ENCODE data around the gene KICS2.
"Not testable (repeated sequence)": the region's sequence is repeated elsewhere in the genome, so short reads cannot be mapped to it uniquely, and the experiment has no call there.

Gene KICS2

GRCh38 chr12:64222009-64222765 lies at the start of gene KICS2:
KICS2 (minus strand) TSS chr12:64222296; CDS start chr12:64222237, 59 bp downstream.
- FAIRE-seq: no peak

GRCh38 chr12:64270411-64270810 lies 48.3 kb upstream of the KICS2 start:
- no peak for FAIRE-seq

GRCh38 chr12:64269161-64269560 lies 47.1 kb upstream of the KICS2 start:
- FAIRE-seq: no peak

- FAIRE-seq: no peak
These were observed 46.3 kb upstream of the KICS2 start for GRCh38 chr12:64268409-64268808.

GRCh38 chr12:64265839-64266238 lies 43.7 kb upstream of the KICS2 start:
- FAIRE-seq: no peak

GRCh38 chr12:64261813-64262212 lies 39.7 kb upstream of the KICS2 start:
- FAIRE-seq: no peak

- no peak for FAIRE-seq
These were observed 36.5 kb upstream of the KICS2 start for GRCh38 chr12:64258576-64258975.

GRCh38 chr12:64256166-64256800 lies 34.2 kb upstream of the KICS2 start:
- peak; percentile 98 for FAIRE-seq

GRCh38 chr12:64255249-64255648 lies 33.2 kb upstream of the KICS2 start:
- FAIRE-seq: no peak

- FAIRE-seq: no peak
These were observed 31.3 kb upstream of the KICS2 start for GRCh38 chr12:64253356-64253755.

GRCh38 chr12:64252681-64253080 lies 30.6 kb upstream of the KICS2 start:
- no peak for FAIRE-seq

GRCh38 chr12:64243809-64244208 lies 21.7 kb upstream of the KICS2 start:
- no peak for FAIRE-seq

GRCh38 chr12:64240781-64241180 lies 18.7 kb upstream of the KICS2 start:
- FAIRE-seq: no peak

GRCh38 chr12:64237382-64237781 lies 15.3 kb upstream of the KICS2 start:
- no peak for FAIRE-seq

GRCh38 chr12:64236549-64236948 lies 14.5 kb upstream of the KICS2 start:
- FAIRE-seq: no peak

GRCh38 chr12:64232196-64232595 lies 10.1 kb upstream of the KICS2 start:
- no peak for FAIRE-seq

- FAIRE-seq: no peak
These were observed 7.7 kb upstream of the KICS2 start for GRCh38 chr12:64229796-64230195.

GRCh38 chr12:64229240-64229639 lies 7.1 kb upstream of the KICS2 start:
- no peak for FAIRE-seq

GRCh38 chr12:64225626-64226025 lies 3.5 kb upstream of the KICS2 start:
- FAIRE-seq: no peak

- no peak for FAIRE-seq
These were observed 466 bp downstream of the KICS2 start for GRCh38 chr12:64221651-64222008.

- no peak for FAIRE-seq
These were observed 2.0 kb downstream of the KICS2 start for GRCh38 chr12:64220046-64220445.

GRCh38 chr12:64219145-64219544 lies 3.0 kb downstream of the KICS2 start:
- FAIRE-seq: no peak

- FAIRE-seq: no peak
These were observed 3.5 kb downstream of the KICS2 start for GRCh38 chr12:64218597-64218996.

- FAIRE-seq: not testable (repeated sequence)
These were observed 4.5 kb downstream of the KICS2 start for GRCh38 chr12:64217643-64218042.

- FAIRE-seq: no peak
These were observed 5.9 kb downstream of the KICS2 start for GRCh38 chr12:64216239-64216638.

All from A204.1 (cell line).